ENCODE results near the gene RS1.

DNA sequence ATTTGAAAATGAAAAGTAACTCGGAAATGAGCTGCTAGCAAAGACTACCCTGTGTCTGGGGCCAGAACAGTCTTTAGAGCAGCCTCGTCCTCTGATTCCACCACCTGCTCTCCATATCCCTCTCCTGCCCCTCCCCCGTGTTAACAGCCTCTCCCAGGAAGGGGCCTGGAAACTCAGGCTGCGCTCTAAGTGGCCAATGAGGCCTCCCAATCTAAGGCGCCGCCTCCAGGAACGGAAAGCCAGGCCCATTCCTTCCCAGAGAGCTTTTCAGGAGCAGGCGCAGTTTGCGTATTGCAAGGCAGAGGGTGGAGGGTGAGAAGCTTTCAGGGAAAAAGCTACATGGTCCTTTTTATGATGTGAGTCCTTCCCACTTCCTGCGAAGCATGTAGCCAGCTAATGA lies 31.2 kb downstream of the RS1 start:
- no peak for TF ChIP-seq POLR2A (IDR thresholded peaks at IDR 0.05; ENCODE audit: low read depth, low read length)
- no peak for TF ChIP-seq POLR2AphosphoS5 (IDR thresholded peaks at IDR 0.05; ENCODE audit: low read depth, low read length)
- no peak for TF ChIP-seq TAF1 (IDR thresholded peaks at IDR 0.05; ENCODE audit: borderline replicate concordance, low read depth, low read length)

All from GM12892 (cell line).